Measurements from ENCODE around the gene OR5C1.

Gene OR5C1

DNA sequence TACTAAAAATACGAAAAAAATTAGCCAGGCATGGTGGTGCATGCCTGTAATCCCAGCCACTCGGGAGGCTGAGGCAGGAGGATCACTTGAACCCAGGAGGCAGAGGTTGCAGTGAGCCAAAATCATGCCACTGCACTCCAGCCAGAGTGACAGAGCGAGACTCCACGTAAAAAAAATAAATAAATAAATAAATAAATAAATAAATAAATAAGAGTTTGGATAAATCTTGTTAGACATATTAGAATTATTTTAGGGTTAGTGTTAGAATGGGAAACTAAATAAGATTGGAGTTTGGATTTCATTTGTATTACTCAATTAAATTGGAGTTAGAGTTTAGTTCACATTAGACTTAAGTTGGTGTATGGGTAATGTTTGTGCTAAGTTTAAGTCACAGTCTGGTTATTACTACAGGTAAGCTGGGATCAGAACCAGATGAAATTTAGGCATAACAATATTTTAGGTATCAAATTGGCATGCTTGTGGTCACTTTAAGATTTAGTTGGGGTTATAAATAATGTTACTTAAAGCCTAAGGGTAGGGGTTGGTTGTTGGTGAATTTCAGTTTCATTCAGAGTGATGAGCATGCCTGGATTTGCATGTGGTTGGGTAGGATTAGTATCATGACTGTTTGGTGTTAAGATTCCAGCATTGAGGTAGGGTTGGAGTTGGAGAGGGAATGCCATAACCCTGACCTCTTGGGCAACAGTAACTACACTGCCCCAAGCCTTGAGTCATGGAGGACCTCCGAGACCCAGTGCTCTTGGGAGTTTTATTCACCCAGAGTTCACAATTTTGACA, 3.3 kb downstream of the OR5C1 start:
- Histone ChIP-seq H3K27me3 (ENCODE audit: insufficient read depth, low read length) (no peaks in the 10 kb centered on the region), H3K4ac (ENCODE audit: low read depth, low read length) (no peak overlapping the region), H2BK120ac (ENCODE audit: insufficient read depth, low read length, poor library complexity) (no peak overlapping the region), H2BK5ac (ENCODE audit: low read depth, low read length, poor library complexity) (no peak overlapping the region), H3K9me3 (ENCODE audit: insufficient read depth, low read depth, low read length) (peaks cover 22% of the 10 kb centered on the region), H2AFZ (ENCODE audit: insufficient read depth, low read length, poor library complexity) (no peak overlapping the region), H3K14ac (ENCODE audit: low read length) (no peak overlapping the region), H4K8ac (ENCODE audit: low read depth, low read length) (no peak overlapping the region), H3K36me3 (ENCODE audit: control insufficient read depth in 1 of 2, insufficient read depth in 2 of 2, low read length in 2 of 2) (no peaks in the 10 kb centered on the region), H3K9ac (ENCODE audit: low read length) (no peak overlapping the region), H3K27ac (ENCODE audit: low read depth, low read length) (no peak overlapping the region), H3K4me2 (ENCODE audit: low read length) (no peak overlapping the region), H4K91ac (ENCODE audit: low read depth, low read length) (no peak overlapping the region), H3K79me1 (ENCODE audit: low read length) (no peaks in the 10 kb centered on the region), H2AK5ac (ENCODE audit: low read length) (no peak overlapping the region), H3K4me1 (ENCODE audit: control insufficient read depth in 1 of 2, insufficient read depth in 2 of 2, low read length in 2 of 2) (no peaks in the 10 kb centered on the region), H4K12ac (ENCODE audit: low read depth, low read length) (no peak overlapping the region), H2BK12ac (ENCODE audit: low read length) (no peak overlapping the region), H3K4me3 (ENCODE audit: low read depth, low read length) (no peak overlapping the region), H3K23ac (ENCODE audit: low read length) (no peak overlapping the region), H3K79me2 (ENCODE audit: control insufficient read depth, insufficient read depth, low read length, poor library complexity) (no peaks in the 10 kb centered on the region), H3K18ac (ENCODE audit: low read length) (no peak overlapping the region)
- DNase-seq: no peak
- no CpG with 5 or more reads among the region's 5 CpGs for WGBS (ENCODE audit: extremely low coverage, insufficient coverage, insufficient read length)

GRCh38 chr9:122797316-122798063, 8.8 kb downstream of the OR5C1 start:
- H3K79me2 ChIP-seq (ENCODE audit: control insufficient read depth, insufficient read depth, low read length, poor library complexity): no peaks in the 10 kb centered on the region
- no peak overlapping the region for H3K4me2 ChIP-seq (ENCODE audit: low read length)
- H2AK5ac ChIP-seq (ENCODE audit: low read length): no peak overlapping the region
- H3K36me3 ChIP-seq (ENCODE audit: control insufficient read depth in 1 of 2, insufficient read depth in 2 of 2, low read length in 2 of 2): no peaks in the 10 kb centered on the region
- DNase-seq: no peak
- H3K9ac ChIP-seq (ENCODE audit: low read length): no peak overlapping the region
- H2BK12ac ChIP-seq (ENCODE audit: low read length): no peak overlapping the region
- H3K4me3 ChIP-seq (ENCODE audit: low read depth, low read length): no peak overlapping the region
- no peak overlapping the region for H4K12ac ChIP-seq (ENCODE audit: low read depth, low read length)
- no peak overlapping the region for H2BK120ac ChIP-seq (ENCODE audit: insufficient read depth, low read length, poor library complexity)
- H2BK5ac ChIP-seq (ENCODE audit: low read depth, low read length, poor library complexity): no peak overlapping the region
- no CpG with 5 or more reads among the region's 6 CpGs for WGBS (ENCODE audit: extremely low coverage, insufficient coverage, insufficient read length)
- peaks cover 31% of the 10 kb centered on the region for H3K9me3 ChIP-seq (ENCODE audit: insufficient read depth, low read depth, low read length)
- H3K79me1 ChIP-seq (ENCODE audit: low read length): no peaks in the 10 kb centered on the region
- H2AFZ ChIP-seq (ENCODE audit: insufficient read depth, low read length, poor library complexity): no peak overlapping the region
- H3K4me1 ChIP-seq (ENCODE audit: control insufficient read depth in 1 of 2, insufficient read depth in 2 of 2, low read length in 2 of 2): no peaks in the 10 kb centered on the region
- H3K18ac ChIP-seq (ENCODE audit: low read length): no peak overlapping the region
- H3K4ac ChIP-seq (ENCODE audit: low read depth, low read length): no peak overlapping the region
- no peak overlapping the region for H4K8ac ChIP-seq (ENCODE audit: low read depth, low read length)
- no peak overlapping the region for H3K14ac ChIP-seq (ENCODE audit: low read length)
- H3K27me3 ChIP-seq (ENCODE audit: insufficient read depth, low read length): no peaks in the 10 kb centered on the region
- H4K91ac ChIP-seq (ENCODE audit: low read depth, low read length): no peak overlapping the region
- no peak overlapping the region for H3K27ac ChIP-seq (ENCODE audit: low read depth, low read length)
- no peak overlapping the region for H3K23ac ChIP-seq (ENCODE audit: low read length)

- Histone ChIP-seq H3K36me3 (ENCODE audit: control insufficient read depth in 1 of 2, insufficient read depth in 2 of 2, low read length in 2 of 2) (no peaks in the 10 kb centered on the region), H3K4me3 (ENCODE audit: low read depth, low read length) (peak within 1 kb of the TSS; percentile 25), H3K79me2 (ENCODE audit: control insufficient read depth, insufficient read depth, low read length, poor library complexity) (no peaks in the 10 kb centered on the region), H3K27me3 (ENCODE audit: insufficient read depth, low read length) (no peaks in the 10 kb centered on the region), H3K4me1 (ENCODE audit: control insufficient read depth in 1 of 2, insufficient read depth in 2 of 2, low read length in 2 of 2) (peaks cover 0 to 2% of the 10 kb centered on the region in 2 experiments), H2AK5ac (ENCODE audit: low read length) (no peak within 1 kb of the TSS), H4K12ac (ENCODE audit: low read depth, low read length) (no peak within 1 kb of the TSS), H3K9ac (ENCODE audit: low read length) (peak within 1 kb of the TSS; percentile 25), H2BK120ac (ENCODE audit: insufficient read depth, low read length, poor library complexity) (no peak within 1 kb of the TSS), H3K27ac (ENCODE audit: low read depth, low read length) (no peak within 1 kb of the TSS), H4K8ac (ENCODE audit: low read depth, low read length) (no peak within 1 kb of the TSS), H3K9me3 (ENCODE audit: insufficient read depth, low read depth, low read length) (peaks cover 38% of the 10 kb centered on the region), H3K18ac (ENCODE audit: low read length) (no peak within 1 kb of the TSS), H2BK12ac (ENCODE audit: low read length) (no peak within 1 kb of the TSS), H3K14ac (ENCODE audit: low read length) (no peak within 1 kb of the TSS), H4K91ac (ENCODE audit: low read depth, low read length) (no peak within 1 kb of the TSS), H3K79me1 (ENCODE audit: low read length) (no peaks in the 10 kb centered on the region), H2AFZ (ENCODE audit: insufficient read depth, low read length, poor library complexity) (no peak within 1 kb of the TSS), H3K4me2 (ENCODE audit: low read length) (no peak within 1 kb of the TSS), H3K4ac (ENCODE audit: low read depth, low read length) (no peak within 1 kb of the TSS), H3K23ac (ENCODE audit: low read length) (no peak within 1 kb of the TSS), H2BK5ac (ENCODE audit: low read depth, low read length, poor library complexity) (no peak within 1 kb of the TSS)
- no CpG with 5 or more reads among the region's 30 CpGs for WGBS (ENCODE audit: extremely low coverage, insufficient coverage, insufficient read length)
- DNase-seq: no peak
These were observed 11.6 kb downstream of the OR5C1 start, which contains the start of gene OR1K1 for GRCh38 chr9:122800066-122801060. Gene OR1K1 (plus strand): TSS chr9:122800123. CDS start chr9:122800123, 0 bp downstream.

GRCh38 chr9:122806661-122807060, 17.9 kb downstream of the OR5C1 start:
- WGBS (ENCODE audit: extremely low coverage, insufficient coverage, insufficient read length): no CpG with 5 or more reads among the region's 4 CpGs
- no peak overlapping the region for H2AFZ ChIP-seq (ENCODE audit: insufficient read depth, low read length, poor library complexity)
- peaks cover 19% of the 10 kb centered on the region for H3K9me3 ChIP-seq (ENCODE audit: insufficient read depth, low read depth, low read length)
- H2BK12ac ChIP-seq (ENCODE audit: low read length): no peak overlapping the region
- H3K79me2 ChIP-seq (ENCODE audit: control insufficient read depth, insufficient read depth, low read length, poor library complexity): no peaks in the 10 kb centered on the region
- no peak overlapping the region for H3K14ac ChIP-seq (ENCODE audit: low read length)
- H3K4me3 ChIP-seq (ENCODE audit: low read depth, low read length): no peak overlapping the region
- H3K79me1 ChIP-seq (ENCODE audit: low read length): no peaks in the 10 kb centered on the region
- no peak overlapping the region for H3K18ac ChIP-seq (ENCODE audit: low read length)
- H3K23ac ChIP-seq (ENCODE audit: low read length): no peak overlapping the region
- peaks cover 7 to 10% of the 10 kb centered on the region in 2 experiments for H3K4me1 ChIP-seq (ENCODE audit: control insufficient read depth in 1 of 2, insufficient read depth in 2 of 2, low read length in 2 of 2)
- H3K27ac ChIP-seq (ENCODE audit: low read depth, low read length): no peak overlapping the region
- H4K91ac ChIP-seq (ENCODE audit: low read depth, low read length): no peak overlapping the region
- H4K8ac ChIP-seq (ENCODE audit: low read depth, low read length): no peak overlapping the region
- no peaks in the 10 kb centered on the region for H3K27me3 ChIP-seq (ENCODE audit: insufficient read depth, low read length)
- no peaks in the 10 kb centered on the region for H3K36me3 ChIP-seq (ENCODE audit: control insufficient read depth in 1 of 2, insufficient read depth in 2 of 2, low read length in 2 of 2)
- no peak overlapping the region for H3K4me2 ChIP-seq (ENCODE audit: low read length)
- H3K4ac ChIP-seq (ENCODE audit: low read depth, low read length): no peak overlapping the region
- H2BK120ac ChIP-seq (ENCODE audit: insufficient read depth, low read length, poor library complexity): no peak overlapping the region
- peak; percentile 71 to 77 for DNase-seq
- H4K12ac ChIP-seq (ENCODE audit: low read depth, low read length): no peak overlapping the region
- no peak overlapping the region for H2BK5ac ChIP-seq (ENCODE audit: low read depth, low read length, poor library complexity)
- no peak overlapping the region for H3K9ac ChIP-seq (ENCODE audit: low read length)
- H2AK5ac ChIP-seq (ENCODE audit: low read length): no peak overlapping the region
